A549 treated with dexamethasone at 1 μM for 4 hours (cell line): ENCODE measurements around the gene GPA33. TPM values are rescaled to one million over a fixed set of nuclear protein-coding genes. Genes with fewer than 3 reads are reported as not detected.

Source experiments
- total RNA-seq: library from RNA; stranded (reverse); fragments of 200-300 nt; extraction: Qiagen RNA extraction; gene quantifications from 5 replicates; pipeline ENCODE4 v1.2.3, GENCODE V29; 2022

GPA33 gene
- total RNA-seq, result not detected in 5 replicates

GRCh38 chr1:167090314-167090942 is at the start of gene GPA33:
GPA33 (minus strand) TSS chr1:167090377; CDS start chr1:167090287, 90 bp downstream.

GRCh38 chr1:167093846-167094516 is 3.8 kb upstream of the GPA33 start, which contains the start of gene STYXL2:
STYXL2 (plus strand) TSS chr1:167094075; CDS start chr1:167094850, 775 bp downstream.

Other genes with a start within 250 kb of the GPA33 start
- 11.0 to 13.5 TPM (median 12.4 TPM) in 5 replicates for gene TADA1, start 214.1 kb downstream of the GPA33 start, total RNA-seq
- 0.05 to 0.13 TPM (median 0.11 TPM) in 3 of 5 replicates, not detected in the others for gene ILDR2, start 114.8 kb downstream of the GPA33 start, total RNA-seq
- not detected in 5 replicates for gene MAEL, start 101.1 kb downstream of the GPA33 start, total RNA-seq
- not detected in 5 replicates for gene STYXL2, start 3.7 kb upstream of the GPA33 start, total RNA-seq
- gene POU2F1, start 130.5 kb upstream of the GPA33 start, total RNA-seq, result 3.7 to 5.8 TPM (median 4.5 TPM) in 5 replicates